ELF-1 (cell line): Measurements from ENCODE around the gene SGMS2.

Source experiments
- DNase-seq: peaks from one replicate; pipeline ENCODE4 v3.0.0-alpha.2; 2016; ENCODE audit warnings: low read depth, low spot score

Gene SGMS2

DNA sequence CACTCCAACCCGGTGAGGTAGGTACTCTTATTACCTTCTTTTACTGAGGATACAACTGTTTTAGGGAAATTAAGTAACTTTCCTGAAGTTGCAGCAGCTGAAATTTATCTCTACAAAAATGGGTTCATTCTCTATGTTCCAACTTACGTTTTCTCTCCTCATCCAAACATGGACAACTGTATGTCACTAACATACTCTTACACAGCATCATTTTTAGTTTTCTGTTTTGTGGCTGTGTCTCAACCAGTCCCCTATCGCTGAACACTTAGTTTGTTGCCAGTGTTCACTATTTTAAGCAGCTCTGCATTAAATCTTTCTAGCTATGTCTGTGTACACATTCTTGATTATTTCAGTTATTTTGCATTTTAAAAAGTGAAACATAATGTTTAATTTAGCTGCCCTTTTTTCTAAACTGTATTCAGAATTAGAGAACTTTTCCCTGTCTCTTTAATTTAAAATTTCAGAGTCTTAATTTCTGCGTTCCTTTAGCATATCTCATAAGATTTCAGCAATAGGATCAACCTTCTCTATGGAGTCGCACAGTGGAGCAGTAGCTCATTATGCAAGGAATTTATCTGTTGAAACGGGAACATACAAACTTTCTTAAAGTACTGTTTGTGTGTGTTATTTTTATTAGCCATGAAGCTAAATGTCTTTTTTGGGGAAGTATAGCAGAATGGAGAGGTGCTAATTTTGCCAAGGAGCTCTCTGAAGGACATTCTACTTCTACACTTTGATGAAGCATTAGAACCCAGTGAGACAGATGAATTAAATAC, 3.8 kb downstream of the SGMS2 start:
- no peak for DNase-seq

DNA sequence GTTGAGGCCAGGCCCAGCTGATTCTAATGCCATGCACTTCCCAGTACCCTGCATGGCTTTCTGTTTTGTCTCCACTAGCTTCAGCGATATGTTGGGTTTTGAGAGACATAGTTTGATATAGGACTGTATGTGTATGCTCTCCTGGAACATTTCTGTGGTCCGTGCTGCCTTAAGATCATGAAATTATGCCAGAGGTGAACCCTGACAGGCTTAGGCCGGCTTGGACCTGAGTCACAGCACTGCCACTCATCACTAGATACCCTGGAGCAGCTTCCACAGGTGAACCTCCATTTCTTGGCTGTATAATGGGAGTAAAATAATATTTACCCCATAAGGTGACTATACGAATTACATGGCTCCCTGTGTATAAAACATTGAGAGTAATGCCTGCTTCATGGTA, 6.4 kb downstream of the SGMS2 start:
- no peak for DNase-seq

DNA sequence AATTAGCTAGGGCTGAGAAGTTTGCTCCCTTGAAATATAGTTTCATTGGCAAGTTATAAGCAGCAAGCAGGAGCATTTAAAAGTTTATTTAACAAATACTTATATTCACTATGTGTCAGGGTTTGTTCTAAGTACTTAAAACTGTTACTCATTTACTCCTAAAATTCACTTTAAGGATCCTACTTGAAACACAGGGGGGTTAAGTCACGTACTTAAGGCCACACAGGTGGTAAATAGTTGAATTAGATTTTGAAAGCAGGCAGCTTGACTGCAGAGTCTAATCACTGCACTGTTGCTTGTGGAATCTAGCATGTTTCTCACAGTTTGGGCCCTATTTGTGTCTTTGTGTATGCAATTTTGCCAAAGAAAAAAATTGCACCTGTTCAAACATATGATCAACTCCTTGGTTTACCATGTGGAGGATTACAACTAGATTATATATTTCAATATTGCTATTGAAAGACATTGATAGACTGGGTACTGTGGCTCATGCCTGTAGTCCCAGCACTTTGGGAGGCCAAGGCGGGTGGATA, 7.6 kb downstream of the SGMS2 start:
- DNase-seq: no peak

DNA sequence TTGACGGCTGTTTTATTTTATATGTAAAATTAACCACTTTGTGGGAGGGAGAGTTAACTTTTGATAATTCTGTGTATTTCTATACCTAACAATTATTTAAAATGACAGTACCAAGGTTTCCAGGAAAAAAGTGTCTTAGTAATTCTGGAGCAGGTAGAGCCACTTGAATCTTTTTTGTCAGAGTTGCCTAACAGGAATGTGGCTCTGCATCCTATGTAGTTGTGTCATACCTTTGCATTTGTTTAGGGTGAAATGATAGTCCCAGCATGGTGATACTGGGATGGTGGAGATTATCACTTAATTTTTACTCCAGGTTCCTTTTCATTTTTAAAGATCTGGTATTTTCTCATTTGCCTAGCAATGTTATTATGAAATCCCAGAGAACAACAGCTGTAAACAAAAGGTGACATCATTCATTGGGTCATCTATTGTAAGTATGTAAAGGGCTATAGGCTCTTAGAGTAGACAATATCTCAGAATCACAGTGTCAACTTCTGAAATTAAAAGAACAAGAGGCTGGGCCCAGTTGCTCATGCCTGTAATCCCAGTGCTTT, 9.6 kb downstream of the SGMS2 start:
- DNase-seq: no peak

DNA sequence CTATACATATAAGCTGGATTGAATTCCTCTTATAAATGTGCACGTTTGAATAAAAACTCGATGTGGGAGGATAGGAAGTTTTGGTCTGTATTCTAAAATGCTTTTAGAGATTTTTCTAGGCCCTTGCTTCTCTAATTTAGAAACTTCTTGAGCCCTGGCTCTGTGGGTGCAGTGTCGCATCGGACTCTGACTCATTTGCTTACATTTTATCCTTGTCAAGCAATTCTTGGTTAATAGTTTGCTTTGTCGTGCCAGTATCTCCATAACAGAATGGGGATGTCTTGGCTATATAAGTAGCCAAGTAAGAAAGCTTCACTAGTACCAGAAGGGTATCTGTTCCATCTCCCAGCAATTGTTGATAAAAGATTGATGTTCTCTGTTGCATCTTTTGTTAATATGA, 10.7 kb downstream of the SGMS2 start:
- no peak for DNase-seq

DNA sequence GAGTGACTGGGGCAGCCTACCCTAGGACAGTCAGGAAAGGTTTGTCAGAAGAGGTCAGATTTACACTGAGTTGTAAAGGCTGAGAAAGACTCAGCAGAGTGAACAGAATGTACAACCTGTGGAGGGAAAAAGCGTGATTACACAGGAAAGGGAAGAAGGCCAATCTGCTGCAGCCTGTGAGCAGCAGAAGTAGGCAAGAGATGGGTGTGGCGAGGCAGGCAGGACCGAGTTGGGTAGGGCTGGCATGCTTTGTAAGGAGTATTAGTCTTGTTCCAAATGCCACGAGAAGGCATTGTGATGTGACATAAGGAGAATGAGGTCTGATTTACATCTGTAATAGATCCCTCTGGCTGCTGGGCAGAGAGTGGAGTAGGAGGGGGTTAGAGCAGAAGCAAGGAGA, 12.6 kb downstream of the SGMS2 start:
- no peak for DNase-seq

DNA sequence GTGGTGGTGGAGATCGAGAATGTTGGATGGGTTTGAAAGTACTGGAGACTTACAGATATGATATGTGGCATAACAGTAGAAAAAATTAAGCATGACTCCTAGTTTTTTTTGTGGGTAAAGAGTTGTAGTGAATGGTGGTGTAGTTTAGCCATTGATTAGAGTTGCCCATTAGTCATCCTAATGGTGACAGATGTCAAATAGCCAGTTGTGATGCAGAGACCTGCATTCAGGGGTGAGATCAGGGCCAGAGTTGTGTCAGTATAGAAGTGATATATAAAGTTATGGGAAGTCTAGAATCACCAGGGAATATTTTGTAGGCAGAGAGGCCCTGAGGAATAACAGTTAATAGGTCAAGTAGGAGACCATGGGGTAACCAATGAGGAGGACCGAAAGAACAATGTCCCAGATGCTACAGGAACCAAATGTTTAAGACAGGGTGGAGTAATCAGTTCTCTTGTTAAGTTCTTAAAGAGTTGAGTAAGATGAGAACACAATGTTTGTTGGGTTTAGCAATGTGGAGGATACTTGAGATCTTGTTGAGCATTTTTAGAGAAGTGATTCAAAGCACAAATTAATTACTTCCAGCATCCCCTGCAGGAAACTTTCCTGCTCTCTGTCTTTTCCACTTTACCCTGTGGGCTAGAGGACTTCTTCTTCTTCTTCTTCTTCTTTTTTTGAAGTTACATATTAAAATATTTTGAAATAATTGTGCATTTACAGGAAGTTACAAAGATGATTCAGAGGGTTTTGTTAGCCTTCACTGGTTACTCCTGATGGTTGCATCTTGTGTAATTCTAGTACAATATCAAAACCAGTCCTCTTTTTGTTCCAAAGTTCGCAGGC, 13.3 kb downstream of the SGMS2 start:
- no peak for DNase-seq

DNA sequence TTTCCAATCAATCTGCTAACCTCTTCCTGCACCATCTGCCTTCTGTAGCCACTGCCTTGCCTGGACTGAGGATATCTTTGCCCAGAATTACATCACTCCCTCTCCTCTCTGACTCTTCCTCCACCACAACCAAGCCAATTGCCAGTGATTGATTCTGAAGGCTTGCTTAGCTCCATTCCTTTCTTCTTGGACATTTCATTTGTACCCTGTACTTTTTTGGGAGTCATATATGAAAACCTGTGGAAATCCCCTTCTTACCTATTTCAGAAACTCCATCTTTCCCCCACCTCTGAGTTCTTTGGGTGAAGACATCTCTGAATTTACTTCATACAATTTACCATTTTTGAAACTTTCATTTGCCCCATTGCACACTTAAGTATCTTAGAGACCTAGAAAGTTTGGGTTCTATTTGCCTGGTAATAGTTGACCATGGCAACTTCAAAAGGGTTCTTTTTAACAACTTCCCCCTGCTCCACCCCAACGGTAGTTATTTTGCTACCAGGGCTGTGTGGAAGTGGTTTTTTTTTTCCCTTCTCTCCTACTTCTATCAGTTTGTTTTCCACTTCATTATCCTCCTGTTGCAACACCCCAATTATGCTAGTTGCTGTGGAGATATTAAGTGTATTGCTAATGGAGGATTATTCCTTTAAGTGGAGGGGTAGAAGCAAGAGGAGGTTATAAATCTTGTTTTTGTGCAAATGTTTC, 14.3 kb downstream of the SGMS2 start:
- DNase-seq: no peak

DNA sequence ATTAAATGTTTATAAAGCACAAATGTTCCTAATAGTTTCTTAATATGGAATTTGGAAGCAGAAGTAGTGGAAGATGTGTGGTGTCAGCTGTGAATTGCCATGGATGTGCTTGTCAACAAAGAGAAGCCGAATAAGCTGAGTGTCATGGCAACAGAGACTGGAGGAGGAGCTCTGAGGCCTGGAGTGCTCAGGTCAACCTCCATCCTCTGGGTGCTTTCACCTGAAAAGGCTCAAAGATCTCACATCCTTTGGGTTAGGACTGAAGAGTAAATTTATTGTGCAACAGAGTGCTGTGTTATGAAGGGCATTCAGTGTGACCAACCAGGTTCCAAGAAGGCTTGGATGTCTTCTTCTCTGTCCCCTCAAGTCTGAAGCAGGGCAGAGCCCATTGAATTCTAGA, 18.7 kb downstream of the SGMS2 start:
- no peak for DNase-seq

DNA sequence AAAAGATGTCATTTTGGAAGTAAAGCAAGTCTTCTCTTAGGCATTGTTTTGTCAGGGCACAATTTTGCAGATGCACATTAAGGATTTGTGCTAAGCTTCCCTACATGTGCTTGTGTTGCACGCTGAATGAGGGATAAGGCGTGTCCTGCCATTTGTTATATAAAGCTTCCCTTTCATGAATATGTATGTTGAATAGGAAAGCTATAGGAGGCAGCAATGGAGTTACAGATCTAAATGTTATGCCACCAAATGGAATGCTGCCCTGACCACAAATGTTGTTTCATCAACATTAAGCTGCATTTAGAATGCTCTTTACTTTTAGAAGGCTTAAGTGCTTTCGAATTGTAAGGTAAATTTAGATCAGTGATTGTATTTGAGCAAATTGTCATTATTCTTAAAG, 20.9 kb downstream of the SGMS2 start:
- DNase-seq: no peak

DNA sequence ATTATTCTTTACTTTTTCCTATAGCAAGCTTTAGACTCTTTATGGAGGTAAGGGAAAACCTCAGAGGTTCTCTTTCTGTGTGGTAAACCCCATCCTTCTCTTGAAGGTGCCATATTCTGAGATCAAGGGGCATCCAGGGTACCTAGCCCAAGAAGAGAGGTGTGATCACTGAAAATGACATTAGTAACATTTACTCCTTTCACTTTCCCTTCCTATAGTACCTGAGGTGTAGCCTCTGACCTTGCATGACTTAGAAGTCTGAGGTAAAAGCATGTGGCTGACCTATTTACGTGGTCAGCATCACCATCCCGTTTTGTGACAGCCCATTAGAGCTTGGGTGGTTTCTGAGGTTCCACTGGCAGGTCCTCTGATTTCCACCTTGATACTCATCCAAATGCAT, 25.7 kb downstream of the SGMS2 start:
- no peak for DNase-seq

DNA sequence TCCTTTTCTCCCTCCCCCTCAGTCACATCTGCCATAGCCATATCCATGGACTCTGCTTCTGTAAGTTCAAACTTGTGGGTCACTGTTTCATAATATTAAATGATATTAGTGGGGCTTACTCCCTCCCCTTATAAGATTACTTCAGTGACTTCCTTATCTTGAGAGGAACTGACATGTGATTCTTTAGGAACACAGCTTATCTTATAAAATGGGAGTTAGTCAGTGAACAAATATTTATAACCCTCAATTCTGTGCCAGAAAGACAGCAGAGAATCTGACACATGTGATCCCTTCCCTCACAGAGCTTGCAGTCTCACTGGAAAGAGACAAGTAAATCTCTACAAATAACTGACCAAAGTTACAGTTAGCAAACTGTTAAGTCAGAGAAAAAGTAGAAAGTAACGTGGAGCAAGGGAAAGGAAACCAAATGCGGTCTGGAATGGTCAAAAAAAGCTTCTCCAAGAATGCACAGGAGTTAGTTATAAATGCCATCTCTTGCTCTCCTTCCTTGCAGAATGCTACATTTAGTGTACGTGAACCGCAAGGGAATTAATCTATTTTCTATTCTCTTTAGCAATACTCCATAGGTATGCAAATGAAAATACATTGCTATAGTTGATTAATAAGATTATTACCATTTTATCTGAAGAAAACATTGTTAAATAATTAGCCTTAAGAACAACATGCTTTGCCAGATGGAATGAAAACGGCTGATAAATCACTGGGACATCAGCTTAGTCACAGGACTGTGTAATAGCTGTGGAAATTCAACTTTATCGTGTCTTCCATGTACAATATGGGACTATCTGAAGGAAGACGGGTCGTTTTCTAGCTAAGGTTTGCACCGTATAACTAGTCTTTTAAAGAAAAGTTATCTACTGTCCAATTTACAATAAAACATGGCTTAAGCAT, 29.0 kb downstream of the SGMS2 start:
- no peak for DNase-seq

DNA sequence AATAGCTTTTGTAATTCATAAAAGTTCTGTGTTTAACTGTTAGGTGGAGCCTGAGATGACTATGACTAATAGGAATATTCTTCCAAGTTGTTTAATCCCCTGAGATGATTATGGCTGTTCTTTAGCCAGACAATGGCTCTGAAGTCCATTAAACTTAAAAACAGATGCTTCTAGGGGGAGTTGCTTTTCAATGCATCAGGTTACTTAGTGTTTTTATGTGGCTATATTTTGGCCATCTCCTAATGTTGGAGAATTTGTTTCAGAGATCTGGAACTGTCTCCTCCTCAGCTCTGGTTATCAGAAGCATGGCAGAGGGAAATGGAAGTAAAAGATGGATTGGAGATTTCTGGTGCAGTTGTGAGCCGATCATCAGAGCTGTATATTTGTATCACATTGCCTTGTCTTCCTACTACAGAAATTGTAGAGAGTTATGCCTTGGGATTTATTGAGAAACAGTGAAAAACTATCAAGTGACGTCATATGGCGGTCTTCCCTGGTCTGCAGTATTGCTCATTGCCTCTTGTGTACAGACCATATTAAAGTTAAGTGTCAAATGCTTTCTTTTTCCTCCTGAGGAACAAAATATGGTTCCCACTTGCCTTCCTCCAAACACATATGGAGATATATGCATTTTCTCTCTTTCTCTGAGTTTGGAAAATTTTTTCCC, 29.8 kb downstream of the SGMS2 start:
- DNase-seq: no peak

DNA sequence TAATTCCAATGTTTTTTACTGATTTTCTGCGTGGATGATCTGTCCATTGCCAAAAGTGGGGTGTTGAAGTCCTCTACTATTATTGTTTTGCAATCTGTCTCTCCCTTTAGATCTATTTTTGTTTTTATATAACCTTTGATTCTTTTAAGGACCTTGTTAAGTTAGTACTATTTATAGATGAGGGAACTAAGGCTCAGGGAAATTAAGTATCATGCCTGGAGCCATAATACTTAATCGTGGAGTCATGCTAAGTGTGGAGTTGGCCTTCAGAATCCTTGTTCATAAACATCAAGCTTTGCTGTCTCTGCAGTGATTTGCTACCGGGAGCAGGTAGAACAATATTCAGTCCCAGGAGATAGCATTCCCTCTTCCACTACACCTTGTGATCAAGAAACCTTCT, 31.0 kb downstream of the SGMS2 start:
- DNase-seq: no peak

DNA sequence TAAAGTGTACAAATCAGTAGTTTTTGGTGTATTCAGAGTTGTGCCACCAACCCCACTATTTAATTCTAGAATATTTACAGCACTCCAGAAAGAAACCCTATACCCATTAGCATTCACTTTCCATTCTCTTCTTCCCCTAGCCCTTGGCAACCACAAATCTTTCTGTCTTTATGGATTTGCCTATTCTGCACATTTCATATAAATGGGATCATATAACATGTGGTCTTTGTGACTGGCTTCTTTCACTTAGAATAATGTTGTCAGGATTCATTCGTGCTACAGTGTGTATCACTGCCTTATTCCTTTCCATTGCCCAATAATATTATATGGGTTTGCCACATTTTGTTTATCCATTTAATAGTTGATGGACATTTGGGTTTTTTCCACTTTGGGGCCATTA, 32.2 kb downstream of the SGMS2 start:
- DNase-seq: no peak

DNA sequence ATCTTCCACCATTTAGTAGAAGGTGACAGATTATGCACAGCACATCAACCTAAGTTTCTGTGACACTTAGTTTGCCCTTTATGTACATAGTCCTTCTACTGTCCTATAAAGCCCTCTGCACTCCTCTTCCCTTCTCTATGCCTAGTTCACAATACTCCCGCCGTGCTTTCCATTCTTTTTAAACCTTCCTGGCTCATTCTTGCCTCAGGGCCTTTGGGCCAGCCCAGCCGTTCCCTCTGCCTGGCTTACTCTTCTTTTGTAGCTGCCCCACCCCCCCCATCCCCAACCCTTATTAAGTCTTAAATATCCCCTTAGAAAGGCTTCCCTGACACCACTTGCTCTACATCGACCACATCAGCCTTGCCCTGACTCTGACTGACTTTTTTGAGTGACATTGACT, 33.0 kb downstream of the SGMS2 start:
- DNase-seq: peak; percentile 86

DNA sequence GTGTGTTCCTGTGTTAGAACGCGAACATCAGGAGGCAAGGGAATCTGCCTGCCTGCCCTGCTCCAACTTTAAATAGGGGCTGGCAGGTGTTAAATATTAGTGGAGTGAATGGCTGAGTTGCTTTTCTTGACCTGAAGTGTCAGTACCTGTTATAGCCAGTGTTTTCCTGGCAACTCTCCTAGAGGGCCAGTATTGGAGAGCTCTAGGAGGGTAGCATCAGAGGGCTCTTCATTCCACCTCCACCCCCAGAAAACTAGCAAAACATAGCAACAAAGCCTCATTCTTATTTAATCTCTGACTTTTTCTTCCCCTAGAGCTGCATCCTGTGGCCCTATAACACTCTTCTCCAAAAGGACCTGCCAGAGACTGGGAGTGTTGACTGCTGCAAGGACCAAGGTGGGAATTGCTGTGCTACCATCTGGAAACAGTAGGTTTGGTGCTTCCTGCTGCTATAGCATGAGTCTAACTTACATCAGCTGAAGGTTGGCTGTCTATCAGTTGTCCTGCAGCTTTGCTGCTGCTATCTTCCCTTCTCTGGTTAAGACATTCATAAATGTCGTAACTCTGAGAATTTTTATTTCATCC, 33.5 kb downstream of the SGMS2 start:
- peak; percentile 15 for DNase-seq

DNA sequence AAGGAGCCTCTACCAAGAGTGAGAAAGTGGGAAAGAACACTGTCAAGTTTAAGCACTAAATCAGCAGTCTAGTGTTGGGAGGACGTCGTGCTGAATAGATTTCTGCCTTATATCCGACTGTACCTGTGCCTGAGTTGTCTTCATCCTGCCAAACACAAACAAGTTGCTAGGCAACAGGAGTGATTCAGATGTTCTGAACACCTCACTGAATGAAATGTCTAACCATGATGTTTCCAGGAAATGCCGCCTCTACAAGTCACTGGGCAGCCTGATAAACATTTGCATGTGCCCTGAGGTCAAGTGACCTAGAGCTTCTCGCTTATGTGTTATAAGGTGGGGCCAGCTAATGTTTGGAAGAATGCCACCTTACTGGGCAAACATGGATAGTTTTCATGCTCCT, 37.9 kb downstream of the SGMS2 start:
- DNase-seq: no peak

DNA sequence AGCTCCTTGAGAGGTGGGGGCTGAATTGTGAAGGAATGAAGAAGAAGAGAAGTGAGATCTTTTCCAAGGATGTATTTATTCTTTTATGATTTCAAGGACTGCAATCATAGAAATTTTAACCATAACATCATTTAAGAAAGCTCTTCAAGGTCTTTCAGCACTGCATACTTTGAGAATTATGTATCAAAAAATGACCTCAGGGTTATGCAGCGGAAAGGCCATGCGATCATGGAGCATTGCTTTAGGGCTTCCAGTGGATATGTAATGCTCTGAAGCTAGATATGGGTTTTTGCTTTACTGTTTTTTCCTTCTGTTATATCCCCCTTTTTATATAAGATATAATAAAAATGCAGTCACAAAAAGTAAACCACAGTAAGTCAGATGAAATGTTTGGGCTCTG, 38.7 kb downstream of the SGMS2 start:
- no peak for DNase-seq

DNA sequence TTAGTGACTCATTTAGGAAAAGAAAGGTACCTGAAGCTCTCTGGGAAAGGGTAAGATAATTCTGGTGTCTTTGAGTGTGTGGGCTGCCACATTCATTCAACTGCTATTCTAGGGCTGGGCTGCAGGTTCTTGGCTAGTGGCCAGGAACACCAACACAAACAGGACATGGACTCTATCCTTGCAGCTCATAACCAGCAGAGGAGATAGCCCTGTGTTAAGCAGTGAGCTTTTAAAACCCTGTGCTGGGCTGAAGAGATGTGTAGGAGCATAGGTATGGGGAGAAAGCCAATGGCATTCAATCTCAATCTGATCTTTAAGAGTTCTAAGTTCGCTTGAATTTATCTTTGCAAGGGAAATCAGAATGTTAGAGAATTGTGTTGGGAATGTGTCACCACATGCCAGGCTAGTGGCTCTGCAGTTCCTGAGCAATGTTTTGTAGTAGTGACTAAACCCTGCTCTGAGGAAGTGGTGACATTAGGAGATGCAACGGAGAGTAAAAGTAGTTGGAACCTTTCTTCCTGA, 39.2 kb downstream of the SGMS2 start:
- no peak for DNase-seq
